NOMO-1 treated with DMSO at 0.1 percent for 48 hours (cell line): ENCODE measurements around the gene PTGR2.
"Not testable (repeated sequence)": the region's sequence is repeated elsewhere in the genome, so short reads cannot be mapped to it uniquely, and the experiment has no call there.

ENCODE experiments used
- DNase-seq: peaks from one replicate; lab custom pipeline; 2025; ENCODE audit not compliant: unreplicated experiment; lab: John Stamatoyannopoulos, UW

Gene PTGR2

DNA sequence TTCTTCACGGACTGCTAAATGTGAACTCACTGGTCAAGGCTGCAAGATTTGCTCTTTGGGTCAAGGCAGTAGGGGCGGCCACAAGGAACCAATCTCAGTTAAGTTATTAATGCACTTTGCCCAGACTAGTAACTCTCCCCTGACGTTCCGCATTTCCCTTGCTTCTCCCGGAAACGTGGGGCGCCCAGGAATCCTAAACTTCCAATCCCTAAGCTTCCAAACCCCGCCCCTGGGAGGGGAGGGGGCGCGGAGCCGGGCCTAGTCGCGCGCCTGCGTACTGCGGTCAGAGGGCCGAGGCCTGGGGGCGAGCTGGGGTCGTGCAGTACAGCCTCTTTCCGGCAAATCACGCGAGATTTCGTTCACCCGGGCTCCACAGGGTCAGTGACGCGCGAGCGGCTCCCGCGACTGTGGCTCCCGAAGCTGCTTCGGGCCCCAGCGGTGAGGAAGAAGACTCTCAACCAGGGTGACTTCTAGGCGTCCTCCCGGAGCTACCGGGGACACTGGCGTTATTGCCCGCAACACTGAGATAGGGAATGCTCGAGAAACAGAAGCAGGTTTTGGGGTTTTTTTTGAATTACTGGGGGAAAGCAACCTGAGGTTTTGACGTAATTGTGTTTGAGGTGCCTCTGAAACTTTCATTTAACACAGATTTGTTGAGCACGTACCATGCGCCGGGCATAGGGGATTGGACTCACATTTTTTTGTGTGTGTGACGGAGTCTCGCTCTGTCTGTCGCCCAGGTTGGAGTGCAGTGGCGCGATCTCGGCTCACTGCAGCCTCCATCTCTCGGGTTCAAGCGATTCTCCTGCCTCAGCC, at the start of gene PTGR2:
Gene PTGR2, plus strand, starts transcription at position 265 of the 816 bp plus-strand sequence. CDS start 7,032 bp downstream, outside the sequence.
- peak; percentile 87 for DNase-seq

DNA sequence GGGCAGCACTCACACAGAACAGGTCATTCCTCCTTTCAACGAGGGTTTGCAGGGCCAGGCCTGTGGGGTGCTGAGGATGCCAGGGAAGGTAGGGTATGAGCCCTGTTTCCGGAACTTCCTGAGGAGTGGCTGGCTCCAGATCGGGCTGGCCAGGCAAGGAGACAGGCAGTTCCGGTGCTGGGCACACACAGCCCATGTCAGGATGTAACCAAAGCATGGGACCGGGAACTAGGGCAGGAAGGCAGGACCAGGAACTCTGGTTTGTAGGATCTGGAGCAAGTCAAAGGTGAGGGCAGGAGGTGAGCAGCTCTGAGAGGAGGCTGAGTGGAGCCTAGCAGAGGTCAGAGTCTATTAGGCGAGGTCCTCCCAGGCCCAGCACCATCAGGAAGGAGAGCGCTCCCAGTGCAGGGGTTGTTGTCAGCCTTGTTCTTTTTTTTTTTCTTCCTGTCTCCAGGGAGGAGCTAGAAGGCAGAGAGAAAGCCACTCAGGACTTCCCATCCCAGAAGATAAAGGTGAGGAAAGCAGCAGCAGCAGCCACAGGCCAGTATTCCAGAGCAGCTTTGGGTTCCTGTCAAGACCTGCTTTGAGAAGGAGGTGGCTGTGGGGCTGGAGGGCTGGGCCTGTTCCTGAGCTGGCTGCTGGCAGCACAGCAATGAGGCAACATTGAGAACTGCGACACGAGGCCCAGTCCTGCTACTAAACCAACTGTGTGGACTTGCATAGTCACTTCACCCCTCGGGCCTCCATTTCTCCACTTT, 49.0 kb upstream of the PTGR2 start:
- no peak for DNase-seq

DNA sequence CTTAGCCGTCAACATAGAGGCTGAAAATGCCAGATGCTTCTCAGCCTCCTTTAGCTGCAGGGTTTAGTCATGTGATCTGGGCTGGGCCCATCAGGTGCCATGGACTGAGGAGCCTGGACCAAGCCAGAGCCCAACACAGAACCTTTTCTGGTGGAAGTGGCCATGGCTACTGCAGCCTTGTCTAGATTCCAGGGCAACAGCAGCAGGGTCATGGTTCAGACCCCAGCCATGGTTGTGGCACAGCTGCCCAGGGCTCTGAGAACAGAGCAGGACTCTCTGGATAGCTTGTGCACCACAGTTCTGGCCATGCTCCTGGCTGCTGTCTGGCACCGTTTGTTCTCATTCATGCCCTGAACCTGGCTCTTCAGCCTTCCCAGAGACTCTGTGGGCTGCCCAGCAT, 47.0 kb upstream of the PTGR2 start:
- no peak for DNase-seq

DNA sequence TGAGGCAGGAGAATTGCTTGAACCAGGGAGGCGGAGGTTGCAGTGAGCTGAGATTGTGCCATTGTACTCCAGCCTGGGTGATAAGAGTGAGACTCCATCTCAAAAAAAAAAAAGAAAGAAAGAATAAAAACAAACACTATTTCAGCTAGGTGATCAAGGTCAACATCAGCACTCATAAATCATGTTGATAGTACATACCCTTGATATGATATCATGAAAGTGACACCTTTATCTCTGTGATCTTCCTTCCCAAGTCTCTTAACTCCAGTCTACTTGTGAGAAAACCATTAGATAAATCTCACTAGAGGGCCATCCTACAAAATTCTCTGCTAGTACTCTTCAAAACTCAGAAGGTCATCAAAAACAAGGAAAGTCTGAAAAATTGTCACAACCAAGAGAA, 44.2 kb upstream of the PTGR2 start:
- no peak for DNase-seq

DNA sequence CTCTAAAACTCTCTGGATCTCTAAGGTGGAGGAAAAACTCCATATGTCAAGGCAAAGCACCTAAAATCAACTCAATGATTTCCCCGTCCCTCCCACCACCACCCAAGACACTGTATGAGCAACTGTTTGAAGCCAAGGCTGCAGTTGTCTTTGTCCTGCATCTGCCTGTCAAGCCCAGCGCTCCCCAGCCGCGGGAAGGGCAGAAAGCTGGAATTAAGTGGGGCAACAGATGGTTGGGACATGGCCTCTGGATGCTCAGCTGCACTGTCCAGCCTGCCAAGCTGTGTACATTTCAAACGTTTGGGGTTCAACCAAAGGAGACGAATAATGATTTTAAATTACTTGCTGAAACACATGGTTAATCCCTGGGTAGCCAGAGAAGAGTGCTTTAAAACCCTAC, 42.2 kb upstream of the PTGR2 start:
- no peak for DNase-seq

DNA sequence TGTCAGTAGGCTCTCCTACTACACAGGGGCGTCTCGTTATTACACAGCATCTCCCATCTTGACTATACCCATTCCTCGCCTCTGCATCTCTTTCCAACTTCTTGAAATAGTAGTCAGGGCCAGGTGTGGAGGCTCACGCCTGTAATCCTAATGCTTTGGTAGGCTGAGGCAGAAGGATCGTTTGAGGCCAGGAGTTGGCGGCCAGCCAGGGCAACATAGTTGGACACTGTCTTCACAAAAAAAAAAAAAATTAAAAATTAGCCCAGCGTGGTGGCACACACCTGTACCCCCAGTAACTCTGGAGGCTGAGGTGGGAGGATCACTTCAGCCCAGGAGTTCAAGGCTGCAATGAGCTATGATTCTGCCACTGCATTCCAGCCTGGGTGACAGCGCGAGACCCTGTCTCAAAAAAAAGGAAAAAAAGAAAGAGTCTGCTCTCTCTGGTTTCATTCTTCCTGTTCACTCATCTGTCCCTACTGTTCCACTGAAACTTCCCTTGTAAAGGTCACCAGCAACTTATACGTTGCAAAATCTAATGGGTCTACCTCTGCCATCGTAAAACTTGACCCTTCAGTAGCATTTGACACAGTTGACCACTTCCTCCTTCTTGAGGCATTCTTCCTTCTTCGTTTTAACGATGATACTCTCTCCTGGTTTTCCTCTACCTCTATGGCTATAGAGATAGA, 41.0 kb upstream of the PTGR2 start:
- peak; percentile 84 for DNase-seq

DNA sequence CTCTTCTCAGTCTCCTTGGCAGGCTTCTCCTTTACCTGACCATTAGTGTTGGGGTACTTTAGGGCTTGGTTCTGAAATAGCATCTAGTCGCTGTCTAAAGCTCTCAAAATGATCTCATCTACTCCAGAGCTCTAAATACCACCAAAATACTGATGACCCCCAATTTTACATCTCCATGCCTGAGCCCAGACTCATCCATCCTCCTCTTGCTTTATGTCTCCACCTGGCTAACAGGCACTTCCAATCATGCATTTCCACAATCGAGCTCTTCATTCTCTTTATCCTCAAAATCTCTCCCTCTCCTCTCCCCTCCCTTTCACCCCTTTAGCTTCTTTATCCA, 40.5 kb upstream of the PTGR2 start:
- no peak for DNase-seq

DNA sequence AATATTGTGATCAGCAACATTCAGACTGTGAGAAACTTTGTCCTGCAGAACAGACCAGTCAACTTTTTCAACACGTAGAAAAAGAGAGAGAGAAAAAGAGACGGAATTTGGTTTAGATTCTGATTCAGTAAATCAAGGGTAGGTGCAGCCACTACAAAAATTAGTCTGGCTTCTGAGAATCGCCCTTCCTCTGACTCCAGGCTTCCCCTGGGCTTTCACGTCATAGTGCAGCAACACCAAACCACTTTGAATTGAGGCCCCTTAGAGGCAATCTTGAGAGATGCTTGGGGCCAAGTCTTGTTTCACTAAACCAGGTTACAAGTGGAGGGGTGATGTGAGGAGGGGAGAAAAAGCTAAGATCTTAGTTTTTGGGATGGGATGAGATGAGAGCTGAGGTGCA, 37.5 kb upstream of the PTGR2 start:
- DNase-seq: no peak

DNA sequence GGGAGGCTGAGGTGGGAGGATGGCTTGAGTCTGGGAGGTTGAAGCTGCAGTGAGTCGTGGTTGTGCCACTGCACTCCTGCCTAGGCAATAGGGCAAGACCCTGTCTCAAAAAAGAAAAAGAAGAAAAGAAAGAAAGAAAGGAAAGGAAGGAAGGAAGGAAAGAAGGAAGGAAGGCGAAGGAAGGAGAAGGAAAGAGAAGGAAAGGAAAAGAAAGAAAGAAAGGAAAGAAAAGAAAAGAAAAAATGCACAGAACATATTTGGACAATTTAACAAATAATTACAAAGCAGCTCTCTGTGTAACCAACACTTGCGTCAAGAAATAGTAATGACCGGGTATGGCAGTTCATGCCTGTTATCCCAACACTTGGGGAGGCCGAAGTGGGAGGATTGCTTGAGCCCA, 35.8 kb upstream of the PTGR2 start:
- DNase-seq: no peak

DNA sequence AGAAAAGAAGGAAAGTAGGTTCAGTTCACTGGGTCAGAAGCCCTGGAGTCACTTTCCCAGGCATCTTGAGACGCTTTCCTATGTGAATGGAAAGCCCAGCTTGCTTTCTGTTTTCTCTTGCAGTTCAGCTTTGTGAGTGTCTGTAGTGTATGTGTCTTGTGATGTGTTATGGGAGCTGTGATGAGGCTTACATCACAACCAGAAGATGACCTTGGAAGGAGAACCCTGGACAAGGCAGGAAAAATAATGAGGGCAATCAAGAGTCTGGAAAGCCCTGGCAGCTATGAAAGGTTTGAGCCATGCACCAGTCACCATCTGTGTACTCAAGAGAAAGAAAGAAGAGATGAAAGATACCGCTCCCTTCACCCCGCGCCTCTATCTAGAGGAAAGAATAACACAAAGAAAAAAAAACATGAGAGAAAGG, 35.2 kb upstream of the PTGR2 start:
- DNase-seq: no peak

DNA sequence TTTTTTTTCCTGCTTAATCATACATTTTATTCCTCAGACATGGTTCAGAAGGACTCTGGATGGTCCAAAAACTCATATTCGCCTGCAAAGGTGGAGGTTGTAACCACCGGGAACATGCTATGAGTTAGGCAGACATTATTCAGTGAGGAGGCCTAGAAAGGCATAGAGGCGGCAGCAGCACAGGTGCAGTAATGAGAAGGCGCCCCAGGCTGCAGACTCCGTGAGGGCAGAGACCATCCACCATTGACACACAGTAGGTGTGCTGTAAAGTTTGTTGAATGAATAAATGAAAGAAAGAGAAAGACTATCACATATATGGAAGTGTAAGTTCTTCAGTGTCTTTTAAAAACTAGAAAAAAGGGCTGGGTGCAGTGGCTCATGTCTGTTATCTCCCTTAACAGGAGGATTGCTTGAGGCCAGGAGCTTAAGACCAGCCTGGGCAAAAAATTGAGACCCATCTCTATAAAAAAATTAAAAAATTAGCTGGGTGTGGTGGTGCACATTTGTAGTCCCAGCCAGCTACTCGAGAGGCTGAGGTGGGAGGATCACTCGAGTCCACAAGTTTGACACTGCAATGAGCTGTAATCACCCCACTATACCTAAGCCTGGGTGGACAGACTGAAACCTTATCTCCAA, 34.5 kb upstream of the PTGR2 start:
- no peak for DNase-seq

DNA sequence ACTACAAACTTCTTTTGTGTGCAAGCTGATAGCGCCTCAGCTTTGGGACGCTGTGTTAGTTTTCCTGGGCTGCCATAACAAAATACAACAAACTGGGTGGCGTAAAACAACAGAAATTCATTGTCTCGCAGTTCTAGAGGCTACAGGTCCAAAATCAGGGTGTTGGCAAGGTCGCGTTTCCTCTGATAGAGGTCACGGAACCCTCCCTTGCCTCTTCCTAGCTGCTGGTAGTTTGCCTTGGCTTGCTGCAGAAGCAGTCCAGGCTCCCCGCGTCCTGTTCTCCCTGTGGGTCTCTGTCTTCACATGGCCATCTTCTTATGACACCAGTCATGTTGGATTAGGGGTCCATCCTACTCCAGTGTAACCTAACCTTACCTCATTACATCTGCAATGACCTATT, 32.8 kb upstream of the PTGR2 start:
- no peak for DNase-seq

DNA sequence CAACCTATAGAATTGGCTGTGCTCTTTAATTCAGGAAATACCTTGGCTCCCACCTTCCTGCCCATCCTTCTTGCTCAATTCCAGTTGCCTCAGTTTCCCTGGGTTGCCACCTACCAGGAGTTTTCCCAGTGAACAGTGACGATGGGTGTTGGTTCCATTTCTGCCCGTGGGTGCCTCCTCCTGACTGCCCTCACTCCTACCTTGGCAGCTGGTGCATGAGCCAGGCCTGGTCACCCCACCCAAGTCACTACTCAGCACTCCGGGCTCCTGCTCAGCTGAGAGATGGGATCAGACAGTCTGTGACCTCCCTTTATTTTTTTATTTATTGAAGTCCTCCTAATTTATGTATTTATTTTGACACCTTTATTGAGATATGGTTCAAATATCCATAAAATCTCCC, 31.0 kb upstream of the PTGR2 start:
- DNase-seq: no peak

DNA sequence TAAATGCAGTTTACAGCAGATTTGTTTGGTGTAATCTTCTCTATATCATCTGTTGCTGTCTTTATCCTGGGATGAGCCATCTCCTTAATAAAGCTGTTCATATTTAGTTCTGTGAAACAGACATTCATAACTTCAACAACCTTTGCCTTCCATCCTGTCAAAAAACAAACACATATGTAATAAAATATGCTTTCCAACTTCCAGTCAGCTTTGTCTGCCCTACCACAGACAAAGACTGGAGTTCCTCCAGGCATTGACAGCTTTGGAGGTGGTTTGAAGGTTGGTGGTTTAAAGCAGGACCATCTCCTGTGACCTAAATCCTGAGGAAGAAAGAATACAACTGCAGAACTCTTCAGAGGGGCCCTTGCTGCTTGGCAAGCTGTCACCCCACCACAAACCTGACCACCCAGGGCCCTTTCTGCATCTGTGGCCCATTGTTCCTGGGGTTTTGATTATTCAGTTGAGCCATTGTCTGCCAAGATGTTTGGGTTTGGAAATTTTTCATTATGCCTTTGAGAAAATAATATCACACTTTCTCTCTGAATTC, 28.2 kb upstream of the PTGR2 start:
- DNase-seq: no peak

DNA sequence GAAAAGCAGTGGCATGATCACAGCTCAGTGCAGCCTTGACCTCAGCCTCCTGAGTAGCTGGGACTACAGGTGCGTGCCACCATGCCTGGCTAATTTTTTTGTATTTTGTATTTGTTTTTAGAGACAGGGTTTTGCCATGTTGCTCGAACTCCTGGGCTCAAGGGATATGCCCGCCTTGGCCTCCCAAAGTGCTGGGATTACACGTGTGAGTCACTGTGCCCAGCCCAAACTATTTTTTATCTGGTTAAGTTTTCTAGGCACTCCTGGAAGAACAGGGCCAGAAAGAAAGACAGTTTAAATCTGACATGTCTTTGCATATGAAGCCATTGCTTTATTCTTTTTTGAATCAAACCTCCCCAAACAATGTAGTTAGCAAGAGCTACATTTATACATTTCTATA, 27.5 kb upstream of the PTGR2 start:
- no peak for DNase-seq

DNA sequence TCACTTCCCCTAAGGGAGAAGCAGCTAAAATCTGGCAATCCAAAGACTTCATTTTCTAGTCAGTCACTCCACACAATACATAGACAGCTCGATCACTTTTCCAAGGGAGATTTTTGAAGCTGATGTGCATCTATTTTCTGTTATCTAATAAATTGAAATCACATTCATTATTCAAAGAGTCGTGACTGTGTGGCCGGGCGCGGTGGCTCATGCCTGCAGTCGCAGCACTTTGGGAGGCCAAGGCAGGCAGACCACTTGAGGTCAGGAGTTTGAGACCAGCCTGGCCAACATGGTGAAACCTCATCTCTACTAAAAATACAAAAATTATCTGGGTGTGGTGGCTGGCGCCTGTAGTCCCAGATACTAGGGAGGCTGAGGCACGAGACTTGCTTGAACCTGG, 27.1 kb upstream of the PTGR2 start:
- DNase-seq: peak; percentile 10

DNA sequence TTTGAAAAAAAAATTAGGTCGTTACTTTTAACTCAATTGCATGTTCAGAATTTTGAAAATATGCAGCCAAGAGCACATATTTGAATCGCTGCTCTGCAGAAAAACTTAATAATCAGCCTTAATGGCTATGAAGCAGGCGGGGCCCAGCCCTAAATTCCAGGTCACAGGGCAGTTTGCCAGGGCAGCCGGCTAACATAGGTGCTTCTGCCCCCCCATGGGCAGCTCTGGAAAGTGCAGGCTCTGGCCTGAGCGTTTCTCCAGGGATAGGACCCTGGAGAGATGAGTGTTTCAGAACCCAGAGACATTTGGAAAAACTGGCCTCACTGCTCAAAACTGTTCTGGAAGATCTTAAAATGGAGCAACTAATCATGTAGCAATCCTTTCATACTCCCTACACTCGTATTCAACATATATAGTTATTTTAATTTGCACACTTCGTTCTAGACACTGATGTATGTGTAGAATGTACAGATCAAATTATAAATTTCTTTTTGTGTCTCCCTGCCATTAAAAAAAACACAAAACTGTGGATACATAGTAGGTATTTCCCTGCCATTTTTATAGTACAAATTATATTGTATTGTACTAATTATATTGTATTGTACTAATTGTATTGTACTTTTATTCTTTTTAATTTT, 26.0 kb upstream of the PTGR2 start:
- DNase-seq: peak; percentile 83

DNA sequence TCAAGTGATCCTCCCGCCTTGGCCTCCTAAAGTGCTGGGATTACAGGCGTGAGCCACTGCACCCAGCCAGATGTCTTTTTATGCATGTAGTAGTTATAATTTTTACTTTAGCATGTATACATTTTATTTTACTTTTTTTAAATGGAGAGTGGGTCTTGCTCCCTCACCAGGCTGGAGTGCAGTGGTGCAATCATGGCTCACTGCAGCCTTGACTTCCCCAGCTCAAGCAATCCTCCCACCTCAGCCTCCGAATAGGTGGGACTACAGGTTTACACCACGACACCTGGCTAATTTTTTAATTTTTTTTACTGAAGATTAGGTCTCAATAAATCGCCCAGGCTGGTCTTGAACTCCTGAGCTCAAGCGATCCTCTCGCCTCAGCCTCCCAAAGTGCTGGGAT, 24.4 kb upstream of the PTGR2 start:
- DNase-seq: not testable (repeated sequence)

DNA sequence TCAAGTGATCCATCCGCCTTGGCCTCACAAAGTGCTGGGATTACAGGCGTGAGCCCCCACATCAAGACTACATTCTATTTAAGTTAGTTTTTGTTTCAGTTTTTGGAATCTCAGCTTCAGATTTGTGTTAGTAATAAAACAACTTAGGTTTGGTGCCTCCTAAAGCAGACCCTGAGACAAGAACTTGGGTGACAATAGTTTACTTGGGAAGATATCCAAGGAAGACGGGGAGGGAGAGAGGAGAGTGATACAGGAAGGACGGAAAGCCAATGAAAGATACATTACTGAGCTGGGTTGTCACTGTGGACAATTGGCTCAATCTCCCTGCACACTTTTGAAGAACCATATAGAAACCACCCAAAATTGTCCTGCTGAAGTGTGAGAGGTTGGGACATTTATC, 22.6 kb upstream of the PTGR2 start:
- no peak for DNase-seq

DNA sequence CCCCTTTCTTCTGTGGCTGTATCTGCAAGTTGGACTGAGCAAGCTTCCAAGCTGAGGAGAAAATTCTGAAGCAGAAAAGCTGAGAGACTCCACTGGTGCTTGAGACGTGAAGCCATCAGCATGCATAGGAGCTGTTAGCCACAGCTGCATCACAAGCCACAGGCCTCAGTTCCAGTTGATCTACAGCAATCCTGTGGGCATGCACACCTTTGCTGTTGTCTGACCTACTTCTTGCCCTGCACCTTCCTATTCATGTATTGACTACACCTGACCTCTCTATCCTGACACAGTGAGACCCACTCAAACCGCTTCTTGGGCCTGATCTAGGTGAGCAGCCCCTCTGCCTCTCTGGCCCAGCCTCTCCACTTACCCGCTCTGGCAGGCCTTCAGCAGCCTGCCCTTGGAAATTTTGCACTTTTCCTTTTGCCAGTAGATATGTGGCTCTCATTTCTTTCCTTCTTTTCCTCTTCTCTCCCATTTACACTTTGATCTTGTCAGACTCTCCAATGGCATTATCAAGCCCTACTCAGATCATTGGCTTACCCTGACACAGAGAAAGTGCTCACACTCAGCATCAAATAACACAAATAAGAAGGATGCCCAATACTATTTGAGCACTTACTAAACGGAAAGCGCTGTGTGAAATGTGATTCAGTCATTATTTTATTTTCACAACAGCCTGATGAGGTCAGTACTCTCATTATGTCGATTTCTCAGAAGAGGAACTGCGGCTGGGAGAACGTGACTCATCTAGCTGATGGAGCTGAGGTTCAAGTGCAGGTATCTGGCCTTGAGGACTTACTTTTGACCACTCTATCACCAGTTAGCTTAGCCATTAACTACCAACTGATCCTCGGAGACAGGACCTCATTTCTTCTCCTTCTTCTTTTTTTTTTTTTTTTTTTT, 21.9 kb upstream of the PTGR2 start:
- peak; percentile 90 for DNase-seq
